SK-N-SH treated with all-trans-retinoic acid at 6 μM for 48 hours (cell line): ENCODE results near the gene HRCT1.

ENCODE experiments used
- ATAC-seq: fragments of 200-7000 bp; cut with Tn5 transposase; 3 replicates; pipeline ENCODE4 v1.9.1; 2020; ENCODE audit warnings: mild to moderate bottlenecking, moderate library complexity
- ARNTL ChIP-seq: fragments of 450-650 bp; formaldehyde crosslinking; IDR thresholded peaks from 2 replicates; pipeline ENCODE4 v1.5.0; 2020; ENCODE audit warnings: low read depth, mild to moderate bottlenecking, moderate library complexity, borderline replicate concordance
- CREB5 ChIP-seq: fragments of 250-450 bp; sonication (Bioruptor Pico); IDR thresholded peaks from 2 replicates; pipeline ENCODE4 v1.5.1; 2020; ENCODE audit warnings: low read depth, mild to moderate bottlenecking, moderate library complexity
- CSRNP3 ChIP-seq: fragments of 250-450 bp; sonication (Bioruptor Pico); IDR thresholded peaks from 2 replicates; pipeline ENCODE4 v1.5.1; 2021; ENCODE audit warnings: mild to moderate bottlenecking, moderate library complexity
- ESRRG ChIP-seq: fragments of 250-450 bp; sonication (Bioruptor Pico); IDR thresholded peaks from 2 replicates; pipeline ENCODE4 v1.6.1; 2021; ENCODE audit warnings: mild to moderate bottlenecking
- GLIS3 ChIP-seq: fragments of 250-450 bp; sonication (Bioruptor Pico); IDR thresholded peaks from 2 replicates; pipeline ENCODE4 v1.5.0; 2020; ENCODE audit warnings: mild to moderate bottlenecking, moderate library complexity
- ISL1 ChIP-seq: fragments of 250-450 bp; sonication (Bioruptor Pico); IDR thresholded peaks from 2 replicates; pipeline ENCODE4 v2.1.2; 2022; ENCODE audit warnings: mild to moderate bottlenecking, moderate library complexity
- OSR1 ChIP-seq: fragments of 250-450 bp; sonication (Bioruptor Pico); IDR thresholded peaks from 2 replicates; pipeline ENCODE4 v1.8.0; 2022; ENCODE audit warnings: moderate library complexity, mild to moderate bottlenecking, inconsistent platforms
- POU6F1 ChIP-seq: fragments of 250-450 bp; sonication (Bioruptor Pico); IDR thresholded peaks from 2 replicates; pipeline ENCODE4 v1.8.0; 2021; ENCODE audit warnings: low read depth, mild to moderate bottlenecking, moderate library complexity, borderline replicate concordance
- PPARA ChIP-seq: fragments of 250-450 bp; sonication (Bioruptor Pico); IDR thresholded peaks from 2 replicates; pipeline ENCODE4 v1.5.0; 2020; ENCODE audit warnings: mild to moderate bottlenecking, borderline replicate concordance
- RARB ChIP-seq: fragments of 250-450 bp; sonication (Bioruptor Pico); IDR thresholded peaks from 2 replicates; pipeline ENCODE4 v1.8.0; 2021; ENCODE audit warnings: mild to moderate bottlenecking, moderate library complexity
- SNAI2 ChIP-seq: fragments of 250-450 bp; sonication (Bioruptor Pico); IDR thresholded peaks from 2 replicates; pipeline ENCODE4 v1.5.0; 2020; ENCODE audit warnings: mild to moderate bottlenecking, moderate library complexity
- TCF4 ChIP-seq: fragments of 250-450 bp; sonication (Bioruptor Pico); IDR thresholded peaks from 2 replicates; pipeline ENCODE4 v1.8.0; 2021; ENCODE audit warnings: mild to moderate bottlenecking, moderate library complexity, borderline replicate concordance
- TOX ChIP-seq: fragments of 250-450 bp; sonication (Bioruptor Pico); IDR thresholded peaks from 2 replicates; pipeline ENCODE4 v1.8.0; 2021; ENCODE audit warnings: mild to moderate bottlenecking, moderate library complexity, borderline replicate concordance
- TSHZ2 ChIP-seq: fragments of 250-450 bp; sonication (Bioruptor Pico); IDR thresholded peaks from 2 replicates; pipeline ENCODE4 v1.5.0; 2020; ENCODE audit warnings: mild to moderate bottlenecking, moderate library complexity
- ZC3H10 ChIP-seq: fragments of 250-450 bp; sonication (Bioruptor Pico); IDR thresholded peaks from 2 replicates; pipeline ENCODE4 v1.5.1; 2021; ENCODE audit warnings: mild to moderate bottlenecking, moderate library complexity
- ZFP30 ChIP-seq: fragments of 450-650 bp; formaldehyde crosslinking; IDR thresholded peaks from 2 replicates; pipeline ENCODE4 v1.5.0; 2022; ENCODE audit warnings: mild to moderate bottlenecking, moderate library complexity
- ZNF565 ChIP-seq: fragments of 450-650 bp; formaldehyde crosslinking; conservative IDR thresholded peaks from 2 replicates; pipeline ENCODE4 v1.5.0; 2020; ENCODE audit warnings: low read depth, mild to moderate bottlenecking, moderate library complexity
- ZNF8 ChIP-seq: fragments of 450-650 bp; formaldehyde crosslinking; IDR thresholded peaks from 2 replicates; pipeline ENCODE4 v1.5.0; 2020; ENCODE audit warnings: mild to moderate bottlenecking, moderate library complexity

The HRCT1 gene

GRCh38 chr9:35870351-35870923 lies 35.6 kb upstream of the HRCT1 start, which contains the start of gene OR13J1:
TSS of gene OR13J1 (minus strand) at chr9:35870401. CDS start at chr9:35870401, 0 bp downstream.
- no peak for ATAC-seq
- TF ChIP-seq TCF4 (CRISPR knock-in tag): no peak
- no peak for TF ChIP-seq ZFP30
- no peak for TF ChIP-seq POU6F1 (CRISPR knock-in tag)

GRCh38 chr9:35871545-35871944 lies 34.5 kb upstream of the HRCT1 start:
- TF ChIP-seq RARB (CRISPR knock-in tag): no peak
- TF ChIP-seq TOX (CRISPR knock-in tag): no peak
- no peak for TF ChIP-seq ZFP30
- no peak for TF ChIP-seq ZC3H10 (CRISPR knock-in tag)
- TF ChIP-seq TCF4 (CRISPR knock-in tag): no peak
- no peak for TF ChIP-seq ARNTL (CRISPR knock-in tag)
- TF ChIP-seq POU6F1 (CRISPR knock-in tag): no peak
- TF ChIP-seq ZNF8: no peak
- TF ChIP-seq SNAI2 (CRISPR knock-in tag): no peak
- TF ChIP-seq OSR1 (CRISPR knock-in tag): no peak
- TF ChIP-seq TSHZ2 (CRISPR knock-in tag): no peak
- no peak for TF ChIP-seq CSRNP3 (CRISPR knock-in tag)
- no peak for TF ChIP-seq ISL1 (CRISPR knock-in tag)
- TF ChIP-seq ESRRG (CRISPR knock-in tag): no peak
- no peak for TF ChIP-seq PPARA (CRISPR knock-in tag)
- TF ChIP-seq CREB5: no peak
- no peak for TF ChIP-seq GLIS3
- no peak for TF ChIP-seq ZNF565 (CRISPR knock-in tag)
- no peak for ATAC-seq

- no peak for ATAC-seq
- TF ChIP-seq CREB5: no peak
- TF ChIP-seq TCF4 (CRISPR knock-in tag): no peak
- no peak for TF ChIP-seq ZNF565 (CRISPR knock-in tag)
- TF ChIP-seq SNAI2 (CRISPR knock-in tag): no peak
- TF ChIP-seq, all 23 proteins: peak for 0
These were observed 33.5 kb upstream of the HRCT1 start for GRCh38 chr9:35872505-35872904.
